Heart left ventricle (tissue), 13 donors: ENCODE results near the gene IMPG2.

Experiments
- CTCF ChIP-seq, 12 donors: fragments of 200-600 bp; sonication (generic) in 4 of 12; IDR thresholded peaks; one replicate each; pipeline versions ENCODE4 v1.5.0 to v1.8.0; 2018 to 2022; ENCODE audit warnings: antibody characterized with exemption in 12 of 12, mild to moderate bottlenecking in 5 of 12
- POLR2A ChIP-seq, 2 donors: fragments of 450-650 bp; IDR thresholded peaks; one replicate each; pipeline ENCODE4 v1.6.1; 2017; ENCODE audit warnings: antibody characterized with exemption in 2 of 2, mild to moderate bottlenecking in 2 of 2, moderate library complexity in 2 of 2
- donor health status: ischemic (EF 13 %, LVEDD 7.1; RV severe dilation, severe dysfunction).
- donor health status: DM: no; HTN: yes; CAD: no.
- donor health status: DM: no; HTN: no; CAD: no.
- donor health status: ischemic (EF 25% LVEDD 6.9; RV normal size, moderate dysfunction).
- donor health status: ischemic (EF 25% LVEDD 5.7; RV mildly dilated, moderate dysfunction).
- donor health status: ischemic (EF 35%, LVEDD 5.7; RV mildly dilated, moderate dysfunction).
- donor health status: nonischemic (EF 11% LVEDD 7.7; RV severe dilation, severe dysfunction).
- donor health status: DM: yes; HTN: yes; CAD: no.
- donor health status: PGD.
- donor health status: ischemic (EF 29% LVEDD 5.4; RV normal size, mild dysfunction).
- donor health status: nonischemic (EF 23%, LVEDD 6.1; RV moderate dilation, normal function).

GRCh38 chr3:101228441-101228840, 91.9 kb downstream of the IMPG2 start:
- no peak for TF ChIP-seq CTCF (IDR thresholded peaks at IDR 0.05)
- no peak for TF ChIP-seq POLR2A (IDR thresholded peaks at IDR 0.05)
